GM21528 (cell line): Measurements from ENCODE around the gene GRM1.
"Not testable (repeated sequence)": the region's sequence is repeated elsewhere in the genome, so short reads cannot be mapped to it uniquely, and the experiment has no call there.

Source experiments
- ATAC-seq: cut with Tn5 transposase; IDR thresholded peaks from one replicate; pipeline ENCODE4 v1.9.1; 2021; ENCODE audit warnings: mild to moderate bottlenecking, moderate library complexity; ENCODE audit not compliant: unreplicated experiment, low FRiP score

GRM1 gene

DNA sequence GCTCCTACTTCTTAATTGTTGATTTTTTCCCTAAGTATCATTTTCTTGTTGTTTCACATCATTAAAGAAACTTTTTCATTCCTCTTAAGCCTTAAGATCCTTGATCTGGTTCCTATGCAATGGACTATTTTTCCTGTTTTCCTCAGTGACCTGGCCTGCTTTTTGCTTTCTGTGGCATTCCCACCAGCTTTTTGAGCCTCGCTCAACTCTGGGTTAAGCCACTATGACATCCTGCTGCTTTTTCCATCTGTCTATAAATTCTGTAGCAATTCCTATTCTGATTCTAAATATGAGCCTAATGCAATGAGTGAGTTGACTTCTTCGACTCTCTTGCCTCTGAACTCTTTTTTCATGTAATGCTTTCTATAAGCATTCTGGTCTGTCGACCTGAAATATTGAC, 160.3 kb downstream of the GRM1 start:
- no peak for ATAC-seq

DNA sequence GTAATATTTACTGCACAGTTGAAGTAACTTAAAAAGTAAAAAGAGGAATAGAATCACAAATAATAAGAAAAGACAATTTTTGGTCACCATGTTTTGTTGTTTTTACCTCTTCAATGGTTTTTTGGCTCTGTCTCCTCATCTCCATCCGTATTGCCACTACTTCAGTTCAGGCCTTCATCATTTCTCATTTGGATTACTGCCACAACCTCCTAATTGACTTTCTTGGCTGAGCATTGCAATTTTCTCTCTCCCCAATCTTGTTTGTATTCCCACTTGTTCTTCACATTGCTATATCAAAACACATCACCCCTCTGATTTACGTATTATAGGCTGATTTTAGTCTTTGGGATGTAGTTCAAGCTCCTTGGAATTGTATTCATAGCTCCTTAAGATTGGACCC, 161.7 kb downstream of the GRM1 start:
- no peak for ATAC-seq

DNA sequence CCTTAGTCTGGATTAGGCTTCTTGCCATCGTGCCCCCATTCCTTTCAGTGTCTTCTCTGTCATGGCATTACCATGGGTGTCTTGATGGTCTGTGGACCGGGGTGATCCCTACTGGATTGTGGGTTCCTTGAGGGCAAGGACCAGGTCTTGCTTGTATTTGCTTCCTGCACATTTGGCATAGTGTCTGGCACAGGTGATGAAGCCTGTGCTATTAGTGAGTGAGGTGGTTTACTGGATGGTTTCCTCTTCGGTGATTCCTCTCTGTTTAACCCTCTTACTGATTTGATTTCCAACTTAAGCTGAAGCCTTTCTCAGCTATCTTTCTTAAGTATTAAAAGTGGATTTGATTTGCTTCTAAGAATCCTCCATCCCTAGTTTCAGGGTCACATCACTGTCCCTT, 162.3 kb downstream of the GRM1 start:
- ATAC-seq, result no peak

DNA sequence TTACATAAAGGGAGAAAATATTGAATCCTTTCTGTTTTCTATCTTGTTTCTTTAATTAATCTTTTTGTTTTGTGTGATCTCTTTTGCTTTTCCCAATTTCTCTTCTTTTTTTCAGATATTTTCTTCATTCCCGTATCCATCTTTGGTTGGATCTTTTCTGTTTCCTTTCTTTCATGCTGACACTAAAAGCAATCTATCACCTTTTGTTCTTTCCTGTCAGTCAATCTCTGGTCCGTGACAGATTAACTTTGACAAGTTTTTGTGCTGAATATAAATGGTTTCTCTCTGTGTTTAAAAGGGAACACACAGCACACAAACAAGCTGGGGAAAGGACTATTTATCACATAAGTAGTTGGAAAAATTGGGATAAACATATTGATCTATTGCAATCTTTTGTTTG, 162.8 kb downstream of the GRM1 start:
- ATAC-seq, result no peak

DNA sequence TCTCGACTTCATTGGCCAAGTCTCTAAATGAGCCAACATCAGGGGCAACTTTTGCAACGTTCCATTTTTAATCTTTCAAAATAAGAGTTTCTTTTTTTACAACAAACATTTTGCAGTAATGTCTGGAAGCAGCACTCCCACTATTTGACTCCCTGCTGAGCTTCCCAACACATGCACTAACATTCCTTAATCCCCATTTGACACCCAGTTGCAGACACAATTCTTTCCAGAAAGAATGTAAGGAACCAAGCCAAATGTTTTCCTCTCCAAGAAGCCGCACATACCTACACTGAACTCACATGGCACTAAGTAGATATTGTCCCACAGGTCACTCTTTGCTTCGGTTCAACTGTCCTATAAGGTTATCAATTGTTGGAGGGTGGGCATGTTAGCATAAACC, 165.6 kb downstream of the GRM1 start:
- ATAC-seq, result no peak

DNA sequence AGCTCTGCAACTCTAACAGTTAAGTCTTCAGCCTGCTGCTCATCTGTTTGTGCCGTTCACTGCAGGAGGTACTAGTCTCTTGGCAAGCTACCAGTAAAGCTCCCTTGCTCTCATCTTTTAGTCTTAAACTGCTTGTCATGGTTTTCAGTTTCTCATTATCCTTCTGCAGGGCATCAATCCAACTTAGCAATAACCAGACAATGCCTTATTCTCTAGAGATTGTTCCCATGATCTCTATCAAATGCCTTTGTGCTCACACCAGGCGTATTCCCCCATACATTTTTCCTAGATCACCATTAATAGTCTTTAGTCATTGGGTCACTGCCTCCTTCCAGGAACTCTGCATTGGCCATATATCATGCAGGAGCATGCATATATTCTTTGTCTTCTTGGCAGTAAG, 171.3 kb downstream of the GRM1 start:
- ATAC-seq, result no peak

DNA sequence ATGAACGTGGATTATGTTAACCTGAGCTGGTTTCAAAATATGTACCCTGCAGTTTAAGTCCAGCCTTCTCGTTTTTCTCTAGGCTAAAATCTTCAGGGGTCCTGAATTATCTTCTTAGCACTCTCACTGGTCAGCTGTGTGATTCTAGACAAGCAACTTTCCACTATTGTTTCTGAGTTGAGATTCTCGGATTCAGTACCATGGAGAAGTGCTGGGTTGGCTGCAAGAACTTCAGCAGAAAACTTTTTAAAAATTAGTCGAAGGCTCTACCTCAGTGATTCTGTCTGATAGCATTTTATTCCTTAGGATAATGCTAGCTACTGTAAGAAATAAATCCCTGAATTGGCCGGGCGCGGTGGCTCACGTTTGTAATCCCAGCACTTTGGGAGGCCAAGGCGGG, 173.7 kb downstream of the GRM1 start:
- no peak for ATAC-seq

DNA sequence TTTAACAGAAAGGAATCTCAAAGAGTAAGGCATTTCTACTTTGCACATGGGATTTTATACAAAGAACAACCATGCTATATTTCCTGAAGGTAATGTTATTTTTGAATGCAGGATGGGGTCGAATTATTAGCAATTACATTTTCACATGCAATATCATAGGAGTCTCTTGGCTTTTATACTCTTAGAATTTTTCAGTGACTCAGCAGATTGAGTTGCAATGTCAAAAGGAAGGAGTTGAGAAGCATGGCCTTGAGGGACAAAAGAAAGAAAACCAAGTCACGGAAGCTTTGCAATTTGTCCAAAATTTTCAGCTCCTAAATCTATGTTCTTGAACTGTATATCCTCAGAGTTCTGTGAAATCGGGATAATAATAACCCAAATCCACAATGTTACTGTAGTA, 181.1 kb downstream of the GRM1 start:
- ATAC-seq, result no peak

DNA sequence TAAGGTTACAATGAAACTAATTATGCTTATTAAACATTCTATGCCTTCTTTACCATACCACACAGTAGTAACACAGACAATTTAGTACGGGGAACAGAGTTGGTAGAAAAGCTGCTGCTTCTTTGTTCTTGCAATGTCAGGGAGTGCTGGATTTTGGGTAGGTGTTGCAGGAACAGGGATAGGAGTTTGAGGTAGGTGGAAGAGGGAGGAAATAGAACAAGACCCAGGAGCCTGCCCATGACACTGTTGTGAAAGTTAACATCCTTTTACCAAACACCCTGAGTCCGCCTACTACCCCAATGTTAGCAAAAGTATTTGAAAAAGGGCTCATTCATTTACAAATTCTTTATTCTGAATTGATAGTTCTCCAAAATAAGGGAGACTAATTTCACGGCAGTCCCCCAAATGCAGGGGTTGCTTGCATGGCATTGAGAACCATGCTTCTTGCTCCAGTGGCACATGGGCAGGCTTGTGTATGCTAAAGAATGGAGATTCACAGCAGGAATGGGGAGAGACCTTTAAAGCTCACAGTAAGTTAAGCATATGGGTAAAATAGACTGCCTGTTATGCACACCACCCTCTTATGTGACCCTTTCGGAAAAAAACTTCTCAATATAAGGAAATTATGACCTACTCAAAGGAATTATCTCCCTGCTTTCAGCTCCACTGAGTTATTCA, 181.7 kb downstream of the GRM1 start:
- ATAC-seq, result no peak

DNA sequence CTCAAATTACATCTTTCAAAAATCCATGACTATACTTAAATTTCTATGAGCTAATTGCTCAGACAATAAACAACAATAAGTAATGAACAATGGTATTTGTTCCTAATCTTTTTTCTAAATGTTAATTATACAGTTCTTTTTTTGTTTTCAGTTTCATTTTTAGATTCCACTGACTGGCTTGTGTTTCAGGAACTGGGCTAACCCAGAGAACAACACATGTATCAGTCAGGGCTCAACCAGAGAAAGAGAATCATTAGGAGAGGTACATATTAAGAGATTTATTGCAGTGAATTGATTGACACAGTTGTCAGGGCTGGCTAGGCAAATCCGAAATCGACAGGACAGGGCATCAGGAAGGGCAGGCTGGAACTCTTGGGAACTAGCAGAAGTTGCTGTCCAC, 182.8 kb downstream of the GRM1 start:
- ATAC-seq, result no peak

DNA sequence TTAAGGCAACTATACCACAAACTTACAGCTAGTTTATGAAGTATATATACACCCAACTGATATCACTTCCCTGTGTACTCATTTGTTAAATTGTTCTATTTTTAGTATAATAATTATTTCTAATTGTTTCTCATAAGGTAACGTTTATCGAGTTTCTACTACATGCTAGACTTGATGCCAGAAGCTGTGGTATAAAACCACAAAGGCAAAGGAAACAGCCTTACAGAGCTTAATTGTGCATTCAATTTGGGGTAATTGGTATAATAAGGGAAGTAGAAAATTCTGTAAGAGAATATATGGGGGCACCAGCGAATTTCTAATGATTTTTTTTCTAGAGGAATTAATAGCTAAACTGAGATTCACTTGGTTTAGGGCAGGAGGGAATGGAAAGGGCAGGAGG, 183.9 kb downstream of the GRM1 start:
- ATAC-seq, result no peak

DNA sequence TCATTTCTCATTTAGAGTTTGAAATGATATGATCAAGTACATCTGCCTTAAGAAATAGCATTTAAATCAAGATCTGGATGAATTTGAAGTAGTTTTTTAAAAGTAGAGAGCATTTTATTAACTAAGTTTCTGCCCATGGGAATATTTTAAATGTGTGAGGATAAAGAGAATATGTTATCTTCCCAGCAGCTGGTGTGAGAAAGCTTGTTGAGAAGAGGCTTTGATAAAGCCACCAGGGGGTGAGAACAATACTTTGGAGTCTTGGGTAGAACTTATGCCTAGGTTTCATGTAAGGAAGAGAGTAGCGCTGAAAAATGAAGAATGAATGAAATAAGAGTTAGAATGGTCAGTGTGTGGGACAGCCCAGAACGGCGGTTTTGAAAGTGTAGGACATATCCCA, 190.2 kb downstream of the GRM1 start:
- ATAC-seq, result no peak

DNA sequence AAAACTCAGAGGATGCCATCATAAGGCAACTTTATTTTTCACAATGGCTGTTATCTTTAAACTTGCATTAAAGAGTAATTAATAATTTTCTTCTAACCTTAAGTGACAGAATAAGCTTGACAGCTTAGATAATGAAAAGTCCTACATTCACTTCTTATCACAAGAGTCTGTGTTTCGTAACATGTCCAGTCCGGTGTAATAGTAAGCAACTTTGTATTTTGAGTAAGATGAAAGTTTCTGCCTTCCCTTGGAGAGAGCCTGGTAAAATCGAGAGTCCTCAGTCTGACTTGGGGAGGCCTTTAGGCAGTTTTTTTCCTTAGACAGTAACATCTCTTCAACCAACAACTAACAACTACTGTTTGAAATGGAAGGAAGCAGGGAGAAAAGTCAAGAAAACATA, 195.6 kb downstream of the GRM1 start:
- ATAC-seq, result no peak

DNA sequence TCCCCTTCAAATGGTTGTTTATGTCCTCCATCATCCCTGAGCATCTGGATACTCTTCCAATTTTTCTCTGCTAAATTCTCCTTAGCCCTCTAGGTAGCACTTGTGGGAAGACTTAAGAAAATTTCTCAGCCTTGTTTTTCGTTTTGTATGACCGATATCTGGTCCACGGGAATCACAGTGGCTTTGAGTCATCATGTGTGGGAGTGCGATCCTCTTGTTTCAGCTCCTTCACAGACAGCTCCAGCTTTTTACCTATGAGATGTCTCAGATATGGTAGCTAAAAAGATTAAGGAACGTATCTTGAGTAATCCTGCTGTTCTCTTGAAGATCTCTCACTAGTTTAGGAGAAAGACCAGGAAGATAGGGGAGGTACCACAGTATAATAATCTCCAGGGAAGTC, 196.1 kb downstream of the GRM1 start:
- ATAC-seq, result no peak

DNA sequence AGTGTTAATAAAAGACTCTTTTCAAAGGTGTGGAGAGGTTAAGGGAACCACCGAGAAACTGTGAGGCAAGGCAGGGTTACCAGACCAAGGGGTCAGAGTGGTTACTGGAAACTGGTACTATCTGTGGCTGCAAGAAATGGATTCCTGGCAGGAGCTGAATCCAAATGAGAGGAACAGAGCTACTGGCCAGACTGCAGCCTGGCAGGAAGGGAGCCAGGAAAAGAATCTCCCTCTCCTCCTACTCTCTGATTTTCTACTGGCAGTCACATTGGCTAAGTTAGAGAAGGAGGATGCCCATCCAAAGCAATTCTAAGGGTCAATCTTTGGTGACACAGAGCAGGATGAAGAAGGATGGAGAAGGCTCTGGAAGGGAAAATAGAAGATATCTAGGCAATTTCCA, 211.5 kb downstream of the GRM1 start:
- ATAC-seq, result no peak

DNA sequence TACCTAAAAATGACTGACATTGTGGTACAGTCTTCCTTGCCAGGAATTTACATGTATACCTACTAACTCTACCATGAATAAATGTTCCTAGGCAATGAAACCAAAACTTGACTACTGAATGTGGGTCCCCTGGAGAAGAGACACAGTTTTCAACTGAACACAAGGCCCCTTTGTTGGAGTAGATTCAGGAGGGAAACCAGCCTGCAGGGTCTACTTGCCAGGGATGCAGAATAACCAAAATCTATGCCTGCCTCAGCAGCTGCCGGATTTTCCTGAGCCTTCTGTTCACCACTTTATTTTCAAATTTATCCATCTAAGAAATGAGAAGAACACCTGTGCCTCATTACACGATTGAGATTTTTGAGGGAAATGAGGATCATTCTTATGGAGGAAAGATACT, 211.9 kb downstream of the GRM1 start:
- ATAC-seq, result no peak

DNA sequence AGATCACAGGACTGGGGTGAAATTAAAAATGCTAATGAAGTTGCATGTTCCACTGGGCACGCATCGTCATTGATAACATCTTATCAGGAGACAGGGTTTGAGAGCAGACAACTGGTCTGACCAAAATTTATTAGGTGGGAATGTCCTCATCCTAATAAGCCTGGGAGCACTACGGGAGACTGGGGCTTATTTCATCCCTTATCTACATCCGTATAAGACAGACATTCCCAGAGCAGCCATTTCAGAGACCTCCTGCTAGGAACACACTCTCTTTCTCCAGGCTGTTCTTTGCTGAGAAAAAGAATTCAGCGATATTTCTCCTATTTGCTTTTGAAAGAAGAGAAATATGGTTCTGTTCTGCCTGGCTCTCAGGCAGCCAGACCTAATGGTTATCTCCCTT, 214.8 kb downstream of the GRM1 start:
- ATAC-seq, result not testable (repeated sequence)

DNA sequence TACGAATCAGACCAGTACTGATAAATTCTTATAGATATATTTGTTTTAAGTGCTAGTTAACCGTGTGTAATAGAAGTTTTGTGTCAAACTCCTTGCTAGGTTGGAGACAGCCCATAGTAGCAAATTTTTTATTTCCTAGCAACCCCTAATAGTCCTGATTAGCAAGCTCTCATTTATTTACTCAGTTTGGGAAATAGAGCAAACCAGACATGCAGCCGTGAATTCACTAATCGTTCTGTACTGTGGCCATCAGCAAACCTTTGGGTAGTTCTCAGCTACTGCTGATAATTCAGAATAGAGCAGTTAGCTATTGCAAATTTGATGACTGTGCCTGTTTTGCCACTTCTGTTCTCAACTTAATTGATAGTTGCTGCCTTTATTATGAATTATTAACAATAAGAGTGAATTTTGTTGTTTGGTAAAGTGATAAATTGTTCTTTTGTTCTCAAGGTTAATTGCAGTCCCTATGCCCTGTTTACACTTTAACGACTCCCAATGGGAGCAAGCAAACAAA, 215.8 kb downstream of the GRM1 start:
- no peak for ATAC-seq

DNA sequence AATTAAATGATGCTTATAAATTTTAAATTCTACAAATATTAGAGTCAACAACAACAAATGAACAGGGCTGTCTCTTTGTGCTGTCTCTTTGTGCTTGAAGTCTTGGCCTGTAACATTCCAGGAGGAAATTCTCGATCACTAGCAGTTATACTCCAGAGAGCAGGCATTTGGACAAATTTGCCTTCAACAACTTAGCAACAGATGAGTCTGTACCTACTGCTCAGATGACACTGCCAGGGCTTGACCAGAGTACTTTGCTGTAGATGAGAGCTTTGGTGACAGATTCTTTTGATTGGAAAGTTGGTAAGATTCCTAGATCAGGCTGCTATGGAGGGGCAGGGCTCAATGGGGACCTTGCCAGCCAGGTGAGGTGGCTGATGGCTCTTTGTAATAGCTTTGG, 217.2 kb downstream of the GRM1 start:
- ATAC-seq, result no peak

DNA sequence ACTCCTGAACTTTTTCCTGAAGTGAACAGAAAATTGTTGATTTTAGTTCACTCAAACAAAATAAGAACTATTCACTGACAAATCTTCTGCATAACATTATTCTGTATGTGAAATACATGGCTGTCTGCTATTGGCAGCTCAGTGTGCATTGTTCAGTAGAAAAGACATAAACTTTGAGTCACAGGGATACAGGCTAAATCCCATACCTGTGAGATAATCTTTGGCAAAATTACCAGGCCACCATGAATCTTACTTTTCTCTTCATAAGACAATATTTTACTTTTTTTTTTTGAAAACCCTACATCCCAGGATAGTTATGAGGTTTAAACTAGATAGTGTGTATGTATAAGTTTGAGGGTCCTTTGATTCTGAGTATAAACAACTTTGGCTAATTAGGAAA, 224.8 kb downstream of the GRM1 start:
- no peak for ATAC-seq

DNA sequence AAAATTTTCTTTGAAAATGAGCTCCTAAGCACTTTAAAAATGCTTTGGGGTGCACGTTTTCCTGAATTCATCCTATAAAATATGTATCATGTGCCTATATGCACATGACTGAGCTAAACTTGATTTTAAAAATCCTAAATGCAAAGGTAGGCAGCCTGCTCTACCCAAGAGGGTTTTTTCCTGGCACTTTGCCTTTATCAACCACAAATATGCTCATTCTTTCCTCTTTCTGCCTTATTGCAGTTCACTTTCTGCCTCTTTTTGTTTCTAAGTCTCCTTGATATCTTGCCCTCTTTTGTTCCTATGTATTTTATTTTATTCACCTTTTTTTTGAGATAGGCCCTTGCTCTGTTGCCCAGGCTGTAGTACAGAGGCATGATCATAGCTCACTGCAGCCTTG, 229.3 kb downstream of the GRM1 start:
- ATAC-seq, result no peak

DNA sequence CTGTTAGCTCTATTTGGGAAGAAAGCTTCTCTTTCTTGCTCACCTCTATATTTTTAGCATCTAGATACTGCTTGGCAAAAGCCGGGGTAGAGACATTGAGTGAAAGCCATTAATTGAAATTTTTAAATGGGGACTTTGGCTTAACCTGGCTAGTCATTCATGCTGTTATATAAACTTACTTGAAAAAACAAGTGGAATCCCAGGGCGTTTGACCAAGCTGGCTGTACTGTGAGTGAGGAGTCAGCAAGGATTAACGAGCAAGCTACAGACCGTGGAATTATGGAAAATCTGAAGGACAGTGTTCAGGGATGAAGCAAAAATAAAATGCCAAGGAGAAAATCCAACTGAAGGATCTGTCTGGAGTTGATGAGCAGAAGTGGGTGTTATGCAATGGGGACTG, 232.0 kb downstream of the GRM1 start:
- no peak for ATAC-seq

DNA sequence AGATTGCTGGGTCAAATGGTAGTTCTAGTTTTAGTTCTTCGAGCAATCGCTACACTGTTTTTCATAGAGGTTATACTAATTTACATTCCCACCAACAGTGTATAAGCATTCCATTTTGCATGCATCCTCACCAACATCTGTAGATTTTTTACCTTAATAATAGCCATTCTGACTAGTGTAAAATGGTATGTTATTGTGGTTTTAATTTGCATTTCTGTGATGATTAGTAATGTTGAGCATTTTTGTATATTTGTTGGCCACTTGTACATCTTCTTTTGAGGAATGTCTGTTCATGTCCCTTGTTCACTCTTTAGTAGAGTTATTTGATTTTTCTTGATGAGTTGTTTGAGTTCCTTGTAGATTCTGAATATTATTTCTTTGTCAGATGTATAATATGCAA, 236.2 kb downstream of the GRM1 start:
- ATAC-seq, result no peak
